Adrenal gland (tissue), 12 donors: ENCODE data around the gene DIO1. TPM values are rescaled to one million over a fixed set of nuclear protein-coding genes. Genes with fewer than 3 reads are reported as not detected.
A peak's percentile ranks its signal among the peaks of the same experiment; 100 is the strongest.

Experiments used
- DNase-seq, 7 donors: peaks; one replicate each; pipeline ENCODE4 v3.0.0-alpha.2; 2019 to 2020
- H3K27ac ChIP-seq, 5 donors: fragments of 200-600 bp; sonication (generic) in 4 of 5; 1 replicate in 3 of 5; 2 replicates in 2 of 5; pipeline versions ENCODE4 v1.5.1 to v1.8.0; 2016 to 2020; ENCODE audit warnings: mild to moderate bottlenecking in 1 of 5
- H3K27me3 ChIP-seq: fragments of 200-600 bp; 2 replicates; pipeline ENCODE4 v1.8.0; 2021
- H3K36me3 ChIP-seq, 2 donors: fragments of 200-600 bp; replicated peaks in 1 of 2; 1 replicate in 1 of 2; 2 replicates in 1 of 2; pipeline versions ENCODE4 v1.5.1 to v1.8.0; 2018 to 2022
- H3K4me1 ChIP-seq, 2 donors: fragments of 200-600 bp; replicated peaks in 1 of 2; 1 replicate in 1 of 2; 2 replicates in 1 of 2; pipeline versions ENCODE4 v1.5.1 to v1.8.0; 2018 to 2021
- H3K4me3 ChIP-seq, 4 donors: fragments of 200-600 bp; sonication (generic) in 3 of 4; one replicate each; pipeline ENCODE4 v1.5.1; 2016 to 2018
- H3K9me3 ChIP-seq, 3 donors: fragments of 200-600 bp; sonication (generic) in 1 of 3; replicated peaks in 1 of 3; 1 replicate in 2 of 3; 2 replicates in 1 of 3; pipeline versions ENCODE4 v1.5.1 to v1.8.0; 2016 to 2021
- CTCF ChIP-seq, 6 experiments: fragments of 450-650 bp in 4 of 6; fragments of 200-600 bp in 2 of 6; sonication (generic) in 1 of 6; IDR thresholded peaks; 1 replicate in 5 of 6; 2 replicates in 1 of 6; pipeline versions ENCODE4 v1.5.1 to v1.8.0; 2016 to 2021; ENCODE audit warnings: antibody characterized with exemption in 6 of 6, mild to moderate bottlenecking in 2 of 6, moderate library complexity in 1 of 6
- POLR2A ChIP-seq, 2 donors: fragments of 450-650 bp; IDR thresholded peaks; one replicate each; pipeline ENCODE4 v1.6.1; 2017; ENCODE audit warnings: antibody characterized with exemption in 2 of 2, mild to moderate bottlenecking in 2 of 2, moderate library complexity in 1 of 2
- WGBS, 4 donors: extraction: QIAGEN DNeasy Blood & Tissue Kit in 2 of 4; methylation state at CpG; one replicate each; pipeline versions ENCODE4 v1.1.5 to v1.1.7; 2013 to 2017; 5-methylcytosine and 5-hydroxymethylcytosine counted together
- intact Hi-C, 2 donors: fragments of 100-400 bp; cut with DNase I; formaldehyde crosslinking; loops; one replicate each; pipeline versions ENCODE4 v1.14.1 to v1.15.0; 2022 to 2023
- polyA plus RNA-seq, 3 donors: library from polyadenylated mRNA; stranded (reverse); fragments of 200-250 nt in 2 of 3; fragments of 350-450 nt in 1 of 3; fragmentation: Illumina TruSeq in 1 of 3; extraction: RNeasy Lipid Tissue Mini Kit (QIAGEN cat#74804) in 1 of 3; gene quantifications; one replicate each; pipeline ENCODE4 v1.2.3, GENCODE V29; 2013 to 2014
- total RNA-seq, 9 donors: library from RNA; depleted of rRNA in 4 of 9; stranded (reverse); fragments of >200 nt in 4 of 9; fragments of 120-200 nt in 1 of 9; fragmentation: NEBNext Ultra II Directional in 1 of 9; extraction: Animal tissue kit (Norgen Biotek cat#: 25700) in 1 of 9; gene quantifications; one replicate each; pipeline versions ENCODE4 v1.1.0 to v1.2.4, GENCODE V29; 2013 to 2023
- donor health status: healthy with polysubstance abuse.
- donor health status: Bipolar disorder and iron deficiency.
- donor health status: DM: yes; HTN: yes; CAD: no.
- donor health status: DM: no; HTN: no; CAD: no.
- donor health status: DM: no; HTN: no; CAD: no.
- donor health status: DM: yes; HTN: yes; CAD: no.

The DIO1 gene
- total and polyA plus RNA-seq, 12 donors, result 0.03 to 1.5 (median 0.11) TPM; not detected in 7

- no peak for TF ChIP-seq CTCF (IDR thresholded peaks at IDR 0.05)
- TF ChIP-seq POLR2A (IDR thresholded peaks at IDR 0.05), result no peak
- Histone ChIP-seq H3K36me3 (no peaks in the 10 kb centered on the region), H3K27ac (no peak overlapping the region), H3K9me3 (peaks cover 0 to 4% (median 0%) of the 10 kb centered on the region in 3 donors), H3K4me3 (no peak overlapping the region), H3K4me1 (peaks cover 0 to 7% of the 10 kb centered on the region in 2 donors), H3K27me3 (no peaks in the 10 kb centered on the region)
- WGBS, 4 donors, result 96 to 100% (median 100%) methylated on average over 1 of the region's 1 CpG
- no peak for DNase-seq
- intact Hi-C loops, result no loop called here
Measured at GRCh38 chr1:53934170-53934765, 40.3 kb downstream of the DIO1 start.

- 92 to 98% (median 95%) methylated on average over 1 of the region's 1 CpG for WGBS, 4 donors
- H3K36me3 ChIP-seq, result no peaks in the 10 kb centered on the region
- H3K4me3 ChIP-seq, result no peak overlapping the region
- no peaks in the 10 kb centered on the region for H3K27me3 ChIP-seq
- H3K27ac ChIP-seq, result no peak overlapping the region
- DNase-seq, result no peak
- no peak for TF ChIP-seq CTCF (IDR thresholded peaks at IDR 0.05)
- intact Hi-C loops, result no loop called here
- peaks cover 0 to 4% (median 0%) of the 10 kb centered on the region in 3 donors for H3K9me3 ChIP-seq
- peaks cover 0 to 7% of the 10 kb centered on the region in 2 donors for H3K4me1 ChIP-seq
Measured at GRCh38 chr1:53936430-53936829, 42.4 kb downstream of the DIO1 start.

- intact Hi-C loops, result no loop called here
- TF ChIP-seq CTCF (IDR thresholded peaks at IDR 0.05) (no peak), POLR2A (IDR thresholded peaks at IDR 0.05) (no peak)
- Histone ChIP-seq H3K36me3 (no peaks in the 10 kb centered on the region), H3K4me3 (no peak overlapping the region), H3K27ac (peak overlapping the region in 1 of 5 donors; percentile 20), H3K4me1 (peaks cover 0 to 7% of the 10 kb centered on the region in 2 donors), H3K27me3 (no peaks in the 10 kb centered on the region), H3K9me3 (peaks cover 0 to 4% (median 0%) of the 10 kb centered on the region in 3 donors)
- WGBS, 4 donors, result 88 to 93% (median 91%) methylated on average over 4 of the region's 4 CpGs
- no peak for DNase-seq
Measured at GRCh38 chr1:53938136-53938830, 44.3 kb downstream of the DIO1 start.

- intact Hi-C loops, result loop anchor here (5.0 to 10.0 kb wide), 2 partner anchors 48 to 55 kb away; partner anchors contain the start of genes DIO1 (in 1 of the 2) and YIPF1 (in 1 of the 2)
- 87 to 92% (median 91%) methylated on average over 7 of the region's 7 CpGs for WGBS, 4 donors
- H3K4me1 ChIP-seq, result peaks cover 7 to 22% of the 10 kb centered on the region in 2 donors
- no peak overlapping the region for H3K4me3 ChIP-seq
- no peak overlapping the region for H3K27ac ChIP-seq
- TF ChIP-seq CTCF (IDR thresholded peaks at IDR 0.05) (no peak), POLR2A (IDR thresholded peaks at IDR 0.05) (no peak)
- H3K9me3 ChIP-seq, result no peaks in the 10 kb centered on the region
- H3K27me3 ChIP-seq, result no peaks in the 10 kb centered on the region
- DNase-seq, result no peak
- no peaks in the 10 kb centered on the region for H3K36me3 ChIP-seq
Measured at GRCh38 chr1:53942127-53942957, 48.4 kb downstream of the DIO1 start.
